RWPE1 (cell line): ENCODE results near the gene C1QTNF12.

ENCODE experiments used
- CTCF ChIA-PET: fragments of 350-600 bp; sonication (Branson Sonifier 250); formaldehyde crosslinking; extraction: SDS; loops from one replicate; lab custom pipeline; 2021; lab: Yijun Ruan, JAX
- POLR2A ChIA-PET: fragments of 400-600 bp; formaldehyde crosslinking; extraction: SDS; loops from one replicate; lab custom pipeline; 2020; ENCODE audit warnings: antibody characterized with exemption; ENCODE audit not compliant: low non-redundant PET; lab: Yijun Ruan, JAX
- DNase-seq: peaks from one replicate; pipeline ENCODE4 v3.0.0; 2012; ENCODE audit warnings: low spot score
- H3K27ac ChIP-seq: fragments of 450-650 bp; 2 replicates; pipeline ENCODE4 v1.5.1; 2017
- TF ChIP-seq, protein P1 (sequence below): fragments of 450-650 bp; conservative IDR thresholded peaks from 2 replicates; pipeline ENCODE4 v1.5.1; 2017; ENCODE audit warnings: low read depth, mild to moderate bottlenecking

Gene C1QTNF12

DNA sequence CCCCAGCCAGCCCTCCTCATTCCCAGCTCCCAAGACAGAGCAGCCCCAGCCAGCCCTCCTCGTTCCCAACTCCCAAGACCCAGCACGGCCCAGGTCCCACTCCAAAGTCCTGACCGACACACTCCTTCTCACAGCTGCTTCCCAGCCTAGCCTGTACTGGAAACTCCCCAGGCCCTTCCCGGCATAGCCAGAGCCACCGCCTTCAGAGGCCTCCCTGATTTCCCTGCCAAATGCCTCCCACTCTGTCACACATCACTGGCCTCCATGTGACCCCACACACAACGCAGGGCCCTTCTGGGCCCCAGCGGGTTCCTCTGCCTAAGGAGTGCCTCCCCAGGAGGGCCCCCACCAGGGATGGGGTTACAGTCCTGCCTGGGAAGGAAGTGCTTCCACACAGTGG lies 24.3 kb upstream of the C1QTNF12 start:
- POLR2A ChIA-PET: no interaction called here
- peak overlapping the region; percentile 81 for H3K27ac ChIP-seq
- CTCF ChIA-PET: interaction anchor here (0.9 kb wide), 1 partner anchor 8 kb away, joined by 3 read pairs; no protein-coding TSS in a partner anchor
- DNase-seq: no peak
- TF ChIP-seq, protein P1, sequence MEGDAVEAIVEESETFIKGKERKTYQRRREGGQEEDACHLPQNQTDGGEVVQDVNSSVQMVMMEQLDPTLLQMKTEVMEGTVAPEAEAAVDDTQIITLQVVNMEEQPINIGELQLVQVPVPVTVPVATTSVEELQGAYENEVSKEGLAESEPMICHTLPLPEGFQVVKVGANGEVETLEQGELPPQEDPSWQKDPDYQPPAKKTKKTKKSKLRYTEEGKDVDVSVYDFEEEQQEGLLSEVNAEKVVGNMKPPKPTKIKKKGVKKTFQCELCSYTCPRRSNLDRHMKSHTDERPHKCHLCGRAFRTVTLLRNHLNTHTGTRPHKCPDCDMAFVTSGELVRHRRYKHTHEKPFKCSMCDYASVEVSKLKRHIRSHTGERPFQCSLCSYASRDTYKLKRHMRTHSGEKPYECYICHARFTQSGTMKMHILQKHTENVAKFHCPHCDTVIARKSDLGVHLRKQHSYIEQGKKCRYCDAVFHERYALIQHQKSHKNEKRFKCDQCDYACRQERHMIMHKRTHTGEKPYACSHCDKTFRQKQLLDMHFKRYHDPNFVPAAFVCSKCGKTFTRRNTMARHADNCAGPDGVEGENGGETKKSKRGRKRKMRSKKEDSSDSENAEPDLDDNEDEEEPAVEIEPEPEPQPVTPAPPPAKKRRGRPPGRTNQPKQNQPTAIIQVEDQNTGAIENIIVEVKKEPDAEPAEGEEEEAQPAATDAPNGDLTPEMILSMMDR: no peak

DNA sequence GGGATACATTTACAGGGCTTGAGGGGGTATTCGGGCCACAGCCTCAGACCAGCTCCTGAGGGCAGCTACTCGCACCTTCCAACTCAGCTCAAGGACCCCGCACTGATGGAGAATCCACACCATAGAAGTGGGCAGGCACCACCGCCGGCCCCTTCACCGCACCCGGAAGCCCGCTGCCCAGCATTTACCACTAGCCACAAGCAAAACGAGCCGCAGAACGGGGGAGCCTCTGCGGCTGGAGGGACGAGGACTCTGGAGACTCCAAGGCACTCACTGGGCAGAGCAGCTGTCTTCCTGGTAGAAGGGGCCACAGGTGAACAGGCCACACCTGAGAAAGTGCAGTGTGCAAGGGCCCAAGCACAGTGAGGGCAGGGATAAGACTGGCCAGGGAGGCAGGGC lies 21.8 kb upstream of the C1QTNF12 start:
- POLR2A ChIA-PET: no interaction called here
- H3K27ac ChIP-seq: peak overlapping the region; percentile 69; the same call in 1 of the 2 replicates
- CTCF ChIA-PET: no interaction called here
- TF ChIP-seq, protein P1: no peak
- no peak for DNase-seq

DNA sequence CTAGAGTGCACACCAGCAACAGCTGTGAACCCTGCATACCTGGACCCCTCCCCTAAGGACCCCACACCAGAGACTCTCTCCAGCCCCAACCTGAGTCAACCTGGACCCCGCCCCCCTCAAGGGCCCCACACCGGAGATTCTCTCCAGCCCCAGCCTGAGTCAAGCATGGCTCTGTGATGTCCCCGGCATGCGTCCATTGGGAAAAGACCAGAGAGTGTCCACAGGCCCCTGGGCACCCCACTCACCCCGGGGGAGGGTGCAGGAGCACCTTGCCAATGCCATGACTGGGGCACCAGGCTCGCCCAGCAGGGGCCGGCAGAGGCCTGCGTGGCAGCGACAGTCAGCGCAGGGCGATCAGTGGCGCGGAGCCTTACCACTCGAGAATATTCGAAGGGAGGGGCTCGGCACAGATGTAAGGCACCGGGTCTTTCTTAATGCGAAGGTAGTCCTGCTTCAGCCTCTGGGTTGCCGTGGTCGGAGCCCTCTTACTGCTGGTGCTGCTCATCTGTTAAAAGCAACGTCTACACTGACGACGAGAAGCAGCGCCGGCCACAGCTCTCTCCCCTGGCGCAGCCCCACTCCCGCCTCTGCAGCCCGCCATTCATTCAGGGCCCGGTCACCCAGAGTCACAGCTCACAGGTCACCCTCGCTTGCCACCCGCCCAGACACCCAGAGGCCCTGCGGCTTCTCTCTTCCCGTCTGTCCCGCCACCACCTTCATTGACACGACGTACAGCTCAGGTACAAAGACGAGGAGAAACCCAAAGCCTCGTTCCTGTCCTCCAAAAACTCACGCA lies 21.2 kb upstream of the C1QTNF12 start:
- POLR2A ChIA-PET: no interaction called here
- CTCF ChIA-PET: no interaction called here
- H3K27ac ChIP-seq: peak overlapping the region; percentile 69; the same call in 1 of the 2 replicates
- TF ChIP-seq, protein P1: no peak
- DNase-seq: no peak

DNA sequence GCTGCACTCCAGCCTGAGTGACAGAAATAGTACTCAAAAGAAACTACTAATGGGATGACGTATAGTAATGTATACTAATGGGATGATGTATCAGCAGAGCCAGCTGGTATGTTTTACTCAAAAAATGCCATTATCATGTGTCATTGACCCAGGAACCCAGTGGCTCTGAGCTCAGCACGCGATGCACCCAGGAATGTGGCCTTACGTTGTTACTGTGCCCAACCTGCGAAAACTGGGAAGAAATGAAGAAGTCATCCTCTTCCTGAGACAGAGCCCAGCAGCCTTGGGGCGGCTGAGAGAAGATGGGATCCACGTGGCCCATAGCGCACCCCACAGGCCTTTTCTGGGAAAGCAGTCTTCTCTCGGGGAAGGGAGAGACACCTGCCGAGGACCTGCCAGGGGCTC lies 18.3 kb upstream of the C1QTNF12 start:
- peak overlapping the region; percentile 69 for H3K27ac ChIP-seq
- DNase-seq: peak; percentile 85
- ChIA-PET CTCF (interaction anchor here (0.6 to 0.7 kb wide), 2 partner anchors 30 to 66 kb away, joined by 3 to 6 read pairs; no protein-coding TSS in a partner anchor), POLR2A (no interaction called here)
- TF ChIP-seq, protein P1: no peak; the same call in 1 of the 2 replicates

DNA sequence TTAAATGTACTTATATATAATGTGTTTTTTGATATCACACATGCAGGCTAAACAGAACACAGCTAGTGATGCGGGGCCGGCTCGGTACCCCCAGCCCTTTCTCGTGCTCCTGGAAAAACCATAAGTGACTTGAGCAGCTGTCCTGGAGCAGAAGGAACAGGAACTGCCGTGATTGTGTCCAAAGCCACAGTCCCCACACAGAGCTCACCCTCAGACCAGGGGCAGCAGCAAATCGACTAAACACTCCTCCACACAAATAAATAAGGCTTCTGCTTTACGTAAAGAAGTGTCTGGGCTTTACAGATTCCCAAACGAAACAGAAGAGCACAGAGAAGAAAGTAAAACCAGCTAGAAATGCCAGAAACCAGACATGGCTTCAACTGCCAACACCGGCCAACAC lies 17.5 kb upstream of the C1QTNF12 start:
- peak overlapping the region; percentile 69 for H3K27ac ChIP-seq
- POLR2A ChIA-PET: no interaction called here
- TF ChIP-seq, protein P1: no peak
- CTCF ChIA-PET: interaction anchor here (0.7 to 1.3 kb wide), 2 partner anchors 14 to 142 kb away, joined by 3 to 4 read pairs; no protein-coding TSS in a partner anchor
- DNase-seq: no peak

DNA sequence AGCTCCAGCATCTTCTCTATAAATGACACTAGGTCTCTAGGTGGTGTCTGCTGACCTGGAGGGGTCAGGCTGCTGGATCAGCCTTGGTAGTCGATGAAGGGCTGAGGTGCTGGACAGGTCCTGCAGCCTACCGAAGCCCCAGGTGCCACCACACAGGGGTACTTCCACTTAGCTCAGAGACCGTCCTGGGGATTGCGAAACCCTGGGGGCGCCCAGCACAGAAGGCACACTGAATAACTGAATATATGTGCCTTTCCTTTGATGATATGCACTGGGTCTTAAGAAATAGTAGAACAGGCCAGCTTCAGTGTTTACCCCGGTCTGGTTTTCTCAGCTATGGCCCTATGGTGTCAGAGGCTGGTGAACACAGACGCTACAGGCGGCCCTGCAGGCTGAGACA lies 16.2 kb upstream of the C1QTNF12 start:
- DNase-seq: no peak
- CTCF ChIA-PET: interaction anchor here (1.1 kb wide), 1 partner anchor 9 kb away, joined by 3 read pairs; no protein-coding TSS in a partner anchor
- TF ChIP-seq, protein P1: no peak
- POLR2A ChIA-PET: no interaction called here
- H3K27ac ChIP-seq: peak overlapping the region; percentile 18
